ENCODE data around the gene SEMA3D.

Gene SEMA3D

DNA sequence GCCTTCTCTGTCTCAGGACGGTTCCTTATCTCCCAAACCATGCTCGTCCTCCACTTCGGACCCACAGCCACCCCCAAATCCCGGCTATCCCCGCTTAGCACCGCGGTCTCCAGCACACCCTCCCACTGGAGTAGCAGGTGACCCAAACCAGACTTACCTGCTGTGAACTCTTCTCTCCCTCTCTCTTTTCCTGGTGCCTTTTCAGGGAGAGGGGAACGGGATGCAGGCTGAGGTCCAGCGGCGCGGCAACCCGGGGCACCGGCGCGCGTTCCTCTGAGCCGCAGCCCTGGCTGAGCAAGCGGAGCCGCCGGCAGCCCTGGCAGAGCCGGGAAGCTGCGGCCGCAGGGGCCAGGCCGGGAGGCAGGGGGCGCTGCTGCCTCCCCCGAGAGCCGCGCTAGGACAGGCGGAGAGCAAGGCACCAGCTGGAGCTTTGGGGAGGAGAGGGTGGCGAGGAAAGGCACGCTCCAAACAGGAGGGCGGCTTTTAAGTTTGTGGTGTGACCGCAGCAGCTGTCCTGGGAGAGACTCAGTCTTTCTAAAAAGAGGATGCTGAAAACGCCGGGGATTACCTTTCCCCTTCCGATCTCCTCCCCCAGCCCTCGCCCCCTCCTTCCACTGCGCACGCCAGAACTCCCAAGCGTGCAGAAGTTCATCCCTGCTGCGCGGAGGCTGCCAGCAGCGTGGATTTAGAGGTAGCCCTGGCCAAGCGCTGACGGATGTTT lies at the start of gene SEMA3D:
SEMA3D (minus strand) TSS at position 536 of the 721 bp plus-strand sequence. CDS start 65,165 bp downstream, outside the sequence.
- no peak for DNase-seq

DNA sequence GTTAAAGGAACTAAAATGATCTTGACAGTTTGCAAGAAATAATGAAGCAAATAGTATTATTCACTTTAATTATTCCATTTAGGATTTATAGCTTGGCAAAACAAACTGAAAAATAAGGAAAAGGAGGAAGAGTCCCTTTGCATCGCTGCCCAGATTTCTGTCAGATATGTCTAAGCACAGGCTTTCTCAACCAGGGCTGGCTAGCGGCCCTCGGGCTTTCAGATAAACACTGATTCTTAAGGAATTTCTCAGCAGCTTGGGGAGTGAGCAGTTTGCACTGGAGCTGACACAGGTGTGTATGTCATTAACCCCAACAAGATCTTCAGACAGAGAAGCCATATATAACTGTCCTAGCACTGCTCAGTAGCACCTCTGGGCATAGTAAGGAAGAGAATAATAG lies 47.9 kb upstream of the SEMA3D start:
- no peak for DNase-seq

DNA sequence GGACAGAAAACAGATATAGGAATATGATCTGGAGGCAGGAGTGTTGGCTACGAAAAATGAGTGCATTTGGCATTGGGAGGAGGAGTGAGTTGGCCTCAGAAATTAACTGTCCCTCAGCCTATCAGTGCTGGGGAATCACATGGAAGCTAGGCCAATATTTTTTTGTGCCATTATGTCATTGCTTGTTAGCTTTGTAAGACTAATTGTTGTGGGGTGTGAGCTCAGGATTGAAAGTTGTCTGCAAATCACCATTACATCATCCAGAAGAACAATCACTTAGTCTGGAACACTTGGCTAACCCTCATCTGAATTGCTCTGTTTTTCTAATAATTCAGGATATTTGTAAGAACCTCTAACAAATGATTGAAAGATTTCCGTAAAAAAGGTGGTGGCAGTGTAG lies 45.2 kb upstream of the SEMA3D start:
- no peak for DNase-seq

DNA sequence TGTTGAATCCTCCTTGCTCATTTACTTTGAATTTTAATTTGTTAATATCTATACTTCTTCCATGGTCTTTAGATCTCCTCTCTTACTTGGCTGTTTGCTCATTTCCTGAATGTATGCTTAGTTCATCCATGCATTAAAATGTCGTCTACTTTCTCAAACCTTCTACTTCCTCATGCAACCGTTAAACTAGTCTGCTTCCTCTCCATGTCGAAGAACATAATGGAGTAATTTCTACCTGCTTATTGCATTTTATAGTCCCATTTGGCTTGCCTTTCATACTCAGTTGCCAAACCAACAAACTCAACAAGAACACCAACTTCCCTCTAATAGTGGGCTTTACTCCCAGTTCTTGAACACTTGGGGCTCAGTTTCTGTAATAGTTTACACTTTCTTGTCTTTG lies 43.8 kb upstream of the SEMA3D start:
- no peak for DNase-seq

GRCh38 chr7:85229544-85229943 lies 42.7 kb upstream of the SEMA3D start:
- no peak for DNase-seq

DNA sequence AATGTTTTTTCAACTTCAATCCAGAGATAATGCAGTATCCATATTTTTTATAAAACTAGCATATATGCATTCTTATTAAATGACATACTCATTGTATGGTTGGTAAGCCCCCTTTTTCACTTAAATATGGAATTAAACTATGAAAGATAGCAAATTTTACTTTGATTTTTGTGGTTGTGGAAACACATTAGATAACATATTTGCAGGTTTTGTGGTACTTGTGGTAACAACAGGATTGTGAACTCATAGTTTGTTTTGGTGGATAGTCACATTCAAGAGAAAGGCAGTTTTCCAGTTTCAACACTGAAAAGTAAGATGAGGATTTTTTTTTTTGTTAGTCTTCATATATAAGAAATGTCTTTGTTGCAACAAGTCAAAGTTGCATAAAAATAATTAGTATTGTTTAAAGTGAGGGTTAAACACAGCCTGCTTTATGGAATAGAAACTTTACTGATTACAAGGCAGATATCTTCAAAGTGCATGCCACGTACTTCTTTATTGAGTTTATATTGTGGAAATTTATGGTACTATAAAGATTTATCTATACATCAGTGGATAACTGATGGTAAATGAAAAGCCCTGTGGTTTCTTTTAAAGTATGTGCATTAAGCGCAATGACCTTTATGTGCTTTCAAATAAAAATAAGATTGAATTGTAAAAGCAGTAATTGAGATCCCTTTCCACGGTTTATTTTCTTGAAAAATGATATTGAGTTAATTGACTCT lies 39.7 kb upstream of the SEMA3D start:
- DNase-seq = no peak

DNA sequence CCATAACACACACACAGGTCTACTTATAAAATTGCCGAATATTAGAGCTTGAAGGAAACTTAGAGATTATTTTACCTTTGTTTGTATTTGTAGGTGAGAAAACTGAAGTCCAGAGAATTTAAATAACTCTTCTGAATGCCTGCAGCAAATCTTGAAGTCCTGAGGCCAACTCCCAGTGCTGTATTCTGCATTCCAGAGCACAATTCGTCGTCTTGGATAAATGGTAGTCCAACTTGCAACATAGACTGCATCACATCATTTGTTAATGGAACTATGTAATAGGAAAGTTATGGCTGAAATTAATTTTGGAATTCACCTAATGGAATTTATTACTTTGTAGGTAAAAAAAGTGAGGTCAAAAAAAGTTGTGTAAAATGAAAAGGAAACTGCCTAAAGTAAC lies 37.3 kb upstream of the SEMA3D start:
- no peak for DNase-seq

DNA sequence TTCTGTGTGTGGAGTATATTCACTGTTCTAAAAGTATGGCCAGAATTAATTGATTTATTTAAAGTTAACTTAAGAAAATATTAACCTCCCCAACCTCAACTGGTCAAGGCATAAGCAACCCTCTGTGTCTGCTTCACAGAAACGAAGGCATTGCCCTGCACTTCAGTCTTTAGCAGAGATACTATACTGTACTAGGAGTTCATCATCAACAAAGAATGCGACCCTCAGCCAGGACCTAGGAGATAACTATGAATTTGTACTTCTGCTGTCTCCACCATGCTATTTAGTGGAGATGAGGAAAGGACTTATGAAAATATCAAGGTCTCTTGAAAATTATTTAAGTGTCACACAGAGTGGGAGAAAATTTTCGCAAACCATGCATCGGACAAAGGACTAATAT lies 35.7 kb upstream of the SEMA3D start:
- no peak for DNase-seq

- no peak for DNase-seq
These were observed 34.9 kb upstream of the SEMA3D start for GRCh38 chr7:85221796-85222195.

DNA sequence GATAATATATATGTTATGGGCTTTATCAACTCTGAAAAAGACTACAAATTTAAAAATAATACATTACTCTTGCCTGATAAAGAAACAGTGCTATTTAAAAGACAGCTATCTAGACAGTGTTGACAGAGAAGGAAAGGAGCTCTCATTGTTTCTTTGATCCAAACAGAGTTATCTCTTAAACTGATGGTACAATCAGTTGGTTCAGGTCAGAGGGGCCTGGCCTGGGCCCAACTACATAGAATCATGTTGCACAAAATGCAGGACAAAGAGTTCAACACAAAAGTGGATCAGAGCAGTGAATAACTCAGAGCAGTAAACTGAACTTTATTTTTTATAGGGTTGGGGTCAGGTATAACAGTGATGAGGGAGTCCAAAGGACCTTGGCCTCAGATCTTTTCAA lies 33.8 kb upstream of the SEMA3D start:
- DNase-seq = no peak

- DNase-seq = no peak
These were observed 33.2 kb upstream of the SEMA3D start for GRCh38 chr7:85220023-85220422.

- DNase-seq = no peak
These were observed 30.2 kb upstream of the SEMA3D start for GRCh38 chr7:85217085-85217484.

DNA sequence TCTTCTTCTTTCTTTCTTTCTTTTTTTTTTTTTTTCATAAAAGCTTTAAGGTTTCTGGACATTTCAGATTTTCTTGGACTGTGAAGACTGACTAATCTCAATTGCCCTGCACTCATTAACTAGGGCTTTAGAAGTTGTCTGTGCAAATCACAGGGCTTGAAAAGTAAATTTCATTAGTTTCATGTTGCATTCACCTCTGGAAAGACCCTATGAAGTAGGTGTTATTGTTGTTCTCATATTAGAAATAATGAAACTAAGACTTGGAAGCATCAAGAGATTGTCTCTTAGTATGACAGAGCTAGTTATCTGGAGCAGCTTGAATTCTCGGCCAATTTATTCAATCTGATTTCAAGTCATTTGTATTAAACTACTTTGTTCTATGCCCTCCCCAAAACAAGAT lies 28.2 kb upstream of the SEMA3D start:
- DNase-seq = no peak

DNA sequence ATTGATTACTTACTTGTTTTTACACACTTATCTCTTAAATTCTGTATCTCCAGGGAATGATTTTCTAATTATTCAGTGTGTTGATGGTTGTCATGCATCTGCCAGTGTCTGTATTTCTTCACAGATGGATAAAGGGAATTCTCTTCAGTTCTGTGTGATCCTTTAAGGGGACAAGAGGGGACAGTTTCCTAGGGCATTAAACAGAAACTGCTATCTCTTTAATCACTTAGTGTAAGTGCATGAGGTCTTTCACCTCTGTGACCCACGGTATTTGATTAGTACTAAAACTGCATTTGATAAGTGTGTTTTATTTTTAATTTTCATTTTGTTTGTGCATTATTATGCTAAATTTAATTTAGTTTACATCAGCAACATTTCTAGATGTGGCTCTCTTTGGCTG lies 26.6 kb upstream of the SEMA3D start:
- no peak for DNase-seq

DNA sequence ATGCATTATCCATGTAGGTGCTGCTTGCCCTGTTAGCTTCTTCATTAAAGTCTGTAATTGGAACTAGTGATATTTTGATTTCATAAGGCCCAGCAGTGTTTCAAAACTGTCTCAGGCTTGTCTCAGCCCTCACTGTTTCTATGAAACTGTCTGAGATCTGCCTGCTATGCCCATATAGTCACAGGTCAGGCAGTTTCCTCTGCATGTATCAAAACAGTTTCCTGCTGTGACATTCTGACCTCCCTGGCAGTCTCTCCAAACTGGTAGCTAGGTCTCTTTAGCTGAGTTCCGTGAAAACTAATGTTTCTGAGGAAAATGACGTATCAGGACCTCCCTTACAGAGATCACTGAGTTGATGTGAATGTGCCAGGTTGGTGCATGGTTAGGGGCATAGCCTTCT lies 18.9 kb upstream of the SEMA3D start:
- DNase-seq = no peak

- DNase-seq = no peak
These were observed 17.6 kb upstream of the SEMA3D start for GRCh38 chr7:85204496-85204895.

DNA sequence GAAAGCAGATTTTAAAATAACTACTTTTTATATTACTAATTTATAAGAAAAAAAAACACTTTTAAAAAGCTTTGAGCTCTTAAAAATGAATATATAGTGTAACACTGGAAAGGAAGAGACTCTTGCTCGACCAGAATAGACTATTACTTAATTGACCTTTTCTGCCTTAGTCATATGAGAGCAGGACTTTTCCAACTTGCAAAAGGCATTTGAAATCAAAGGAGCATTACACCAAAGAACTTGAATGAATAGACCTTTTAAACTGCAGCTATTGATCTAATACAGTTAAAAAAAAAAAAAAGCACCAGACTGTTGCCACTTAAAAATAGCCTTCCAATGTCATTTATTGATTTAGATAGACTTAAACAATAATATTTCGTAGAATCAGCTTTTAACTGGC lies 17.2 kb upstream of the SEMA3D start:
- DNase-seq = no peak

DNA sequence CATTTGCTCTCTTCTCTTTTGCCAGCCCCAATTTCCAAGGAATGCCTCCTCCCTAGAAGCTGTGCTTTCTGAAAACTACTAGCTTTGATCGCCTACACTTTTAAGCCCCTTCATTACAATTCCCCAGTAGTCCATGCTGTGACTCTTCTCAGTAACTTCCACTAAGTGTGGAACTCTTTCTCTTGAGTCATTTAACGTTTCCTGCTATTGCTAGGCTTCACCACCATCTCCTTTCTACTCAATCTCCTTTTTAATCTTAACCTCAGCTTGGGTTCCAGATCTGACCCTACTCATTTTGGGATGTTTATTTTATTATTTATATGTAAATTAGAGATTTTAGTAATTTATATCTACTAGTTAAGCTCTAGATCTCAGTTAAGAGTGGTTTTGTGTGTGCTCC lies 14.4 kb upstream of the SEMA3D start:
- DNase-seq = no peak

GRCh38 chr7:85196696-85197095 lies 9.8 kb upstream of the SEMA3D start:
- DNase-seq = no peak

DNA sequence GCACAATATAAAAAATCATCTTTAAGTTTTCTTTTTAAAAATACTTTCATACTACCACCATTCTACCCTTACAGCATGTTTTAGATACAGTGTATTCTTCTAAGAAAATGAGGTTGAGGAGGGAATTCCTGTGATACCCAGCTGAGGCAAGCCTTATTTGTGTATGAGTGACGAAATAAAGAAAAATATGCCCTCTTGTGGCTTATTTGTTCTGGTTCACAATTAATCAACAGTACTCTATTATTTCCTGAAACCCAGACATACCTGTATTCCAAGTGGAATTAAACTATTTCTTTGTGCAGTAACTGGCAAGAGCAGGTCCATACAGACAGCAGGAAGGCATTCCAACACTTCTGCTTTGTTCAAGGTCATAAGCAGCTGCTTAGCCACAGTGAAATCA lies 4.5 kb upstream of the SEMA3D start:
- no peak for DNase-seq

- DNase-seq = no peak
These were observed 754 bp downstream of the SEMA3D start for GRCh38 chr7:85186083-85186520.

- DNase-seq = no peak
These were observed 1.3 kb downstream of the SEMA3D start for GRCh38 chr7:85185424-85186082.

GRCh38 chr7:85184599-85185423 lies 2.0 kb downstream of the SEMA3D start:
- DNase-seq = no peak
